ENCODE measurements around the gene MLLT10. TPM values are rescaled to one million over a fixed set of nuclear protein-coding genes. Genes with fewer than 3 reads are reported as not detected.
A peak's percentile ranks its signal among the peaks of the same experiment; 100 is the strongest.
"Not testable (repeated sequence)": the region's sequence is repeated elsewhere in the genome, so short reads cannot be mapped to it uniquely, and the experiment has no call there.

MLLT10 gene
- total RNA-seq, 1 donor from 2014 or later: 46.8 TPM

DNA sequence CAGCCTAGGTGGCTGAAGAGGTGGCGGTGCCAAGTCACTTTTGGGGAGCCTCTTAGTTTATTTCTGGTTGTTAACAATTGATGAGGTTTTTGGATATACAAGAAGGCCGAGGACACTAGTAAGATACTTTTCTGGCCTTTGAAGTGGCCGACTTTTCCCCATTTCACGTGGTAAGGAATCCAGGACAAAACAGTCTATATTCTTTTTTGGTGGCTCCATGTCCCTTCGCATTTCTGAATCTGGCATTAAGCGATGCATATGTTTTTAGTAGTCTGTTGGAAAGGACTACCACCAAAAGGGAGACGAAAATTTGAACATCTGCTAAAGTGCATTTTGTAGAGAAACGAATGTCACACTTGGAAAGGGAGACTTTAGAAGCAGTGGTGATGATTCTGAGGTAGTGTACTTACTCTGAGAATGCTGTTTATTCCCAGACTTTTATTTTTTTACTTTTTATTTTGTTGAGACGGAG, 1.5 kb downstream of the MLLT10 start:
- Mint-ChIP-seq H3K4me1 (ENCODE audit: unreplicated experiment) (peaks cover 10% of the 10 kb centered on the region), H3K4me3 (peak overlapping the region; percentile 82), H3K36me3 (peaks cover 8% of the 10 kb centered on the region), H3K9me3 (no peaks in the 10 kb centered on the region), H3K27me3 (peaks cover 2% of the 10 kb centered on the region), H3K27ac (peak overlapping the region; percentile 86)
- TF ChIP-seq, protein P1, sequence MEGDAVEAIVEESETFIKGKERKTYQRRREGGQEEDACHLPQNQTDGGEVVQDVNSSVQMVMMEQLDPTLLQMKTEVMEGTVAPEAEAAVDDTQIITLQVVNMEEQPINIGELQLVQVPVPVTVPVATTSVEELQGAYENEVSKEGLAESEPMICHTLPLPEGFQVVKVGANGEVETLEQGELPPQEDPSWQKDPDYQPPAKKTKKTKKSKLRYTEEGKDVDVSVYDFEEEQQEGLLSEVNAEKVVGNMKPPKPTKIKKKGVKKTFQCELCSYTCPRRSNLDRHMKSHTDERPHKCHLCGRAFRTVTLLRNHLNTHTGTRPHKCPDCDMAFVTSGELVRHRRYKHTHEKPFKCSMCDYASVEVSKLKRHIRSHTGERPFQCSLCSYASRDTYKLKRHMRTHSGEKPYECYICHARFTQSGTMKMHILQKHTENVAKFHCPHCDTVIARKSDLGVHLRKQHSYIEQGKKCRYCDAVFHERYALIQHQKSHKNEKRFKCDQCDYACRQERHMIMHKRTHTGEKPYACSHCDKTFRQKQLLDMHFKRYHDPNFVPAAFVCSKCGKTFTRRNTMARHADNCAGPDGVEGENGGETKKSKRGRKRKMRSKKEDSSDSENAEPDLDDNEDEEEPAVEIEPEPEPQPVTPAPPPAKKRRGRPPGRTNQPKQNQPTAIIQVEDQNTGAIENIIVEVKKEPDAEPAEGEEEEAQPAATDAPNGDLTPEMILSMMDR (conservative IDR thresholded peaks at IDR 0.05): no peak
- no peak for DNase-seq (ENCODE audit: extremely low spot score, unreplicated experiment)

DNA sequence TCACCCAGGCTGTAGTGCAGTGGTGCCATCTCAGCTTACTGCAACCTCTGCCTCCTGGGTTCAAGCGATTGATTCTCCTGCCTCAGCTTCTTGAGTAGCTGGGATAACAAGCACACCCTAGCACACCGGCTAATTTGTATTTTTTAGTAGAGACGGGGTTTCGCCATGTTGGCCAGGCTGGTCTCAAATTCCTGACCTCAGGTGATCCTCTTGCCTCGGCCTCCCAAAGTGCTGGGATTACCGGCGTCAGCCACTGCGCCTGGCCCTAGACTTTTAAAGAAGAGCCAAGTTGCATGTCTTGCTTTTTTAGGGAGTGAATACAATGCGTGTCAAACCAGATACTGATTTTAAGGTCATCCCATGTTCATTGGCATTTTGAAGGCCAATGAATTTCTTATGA, 1.9 kb downstream of the MLLT10 start:
- Mint-ChIP-seq H3K27ac (peak overlapping the region; percentile 86), H3K4me3 (peak overlapping the region; percentile 82)
- not testable (repeated sequence) for DNase-seq (ENCODE audit: extremely low spot score, unreplicated experiment); H3K27me3 Mint-ChIP-seq; H3K9me3 Mint-ChIP-seq; H3K4me1 Mint-ChIP-seq (ENCODE audit: unreplicated experiment); H3K36me3 Mint-ChIP-seq

DNA sequence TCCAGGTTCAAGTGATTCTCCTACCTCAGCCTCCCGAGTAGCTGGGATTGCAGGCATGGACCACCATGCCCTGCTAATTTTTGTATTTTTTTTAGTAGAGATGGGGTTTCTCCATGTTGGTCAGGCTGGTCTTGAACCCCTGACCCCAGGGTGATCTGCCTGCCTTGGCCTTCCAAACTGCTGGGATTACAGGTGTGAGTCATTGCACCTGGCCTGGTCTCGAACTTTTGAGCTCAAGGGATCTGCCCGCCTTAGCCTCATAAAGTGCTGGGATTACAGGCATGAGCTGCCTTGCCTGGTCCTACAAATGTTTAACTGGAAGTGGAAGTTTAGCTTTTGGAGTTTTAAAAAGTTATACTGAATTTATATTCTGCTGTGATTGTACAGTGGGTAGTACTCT, 2.8 kb downstream of the MLLT10 start:
- no peaks in the 10 kb centered on the region for H3K9me3 Mint-ChIP-seq
- no peaks in the 10 kb centered on the region for H3K27me3 Mint-ChIP-seq
- peak overlapping the region; percentile 29 for H3K4me3 Mint-ChIP-seq
- TF ChIP-seq, protein P1 (conservative IDR thresholded peaks at IDR 0.05): no peak
- peaks cover 14% of the 10 kb centered on the region for H3K36me3 Mint-ChIP-seq
- DNase-seq (ENCODE audit: extremely low spot score, unreplicated experiment): no peak
- peak overlapping the region; percentile 19 for H3K27ac Mint-ChIP-seq
- peaks cover 10% of the 10 kb centered on the region for H3K4me1 Mint-ChIP-seq (ENCODE audit: unreplicated experiment)

DNA sequence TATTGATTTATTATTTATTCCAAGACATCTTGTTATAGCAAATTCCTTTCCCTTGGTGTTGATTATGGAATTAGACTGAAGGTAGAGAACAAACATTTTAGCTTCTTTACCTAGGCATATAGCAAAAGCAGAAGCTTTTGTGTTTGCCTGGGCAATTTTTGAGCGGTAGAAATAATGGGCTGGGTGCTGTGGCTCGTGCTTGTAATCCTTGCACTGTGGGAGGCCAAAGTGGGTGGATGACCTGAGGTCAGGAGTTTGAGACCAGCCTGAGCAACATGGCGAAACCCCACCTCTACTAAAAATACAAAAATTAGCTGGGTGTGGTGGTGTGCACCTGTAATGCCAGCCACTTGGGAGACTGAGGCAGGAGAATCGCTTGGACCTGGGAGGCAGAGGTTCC, 6.7 kb downstream of the MLLT10 start:
- not testable (repeated sequence) for H3K4me1 Mint-ChIP-seq (ENCODE audit: unreplicated experiment); H3K4me3 Mint-ChIP-seq; H3K27ac Mint-ChIP-seq; H3K9me3 Mint-ChIP-seq; H3K27me3 Mint-ChIP-seq; DNase-seq (ENCODE audit: extremely low spot score, unreplicated experiment)
- peaks cover 36% of the 10 kb centered on the region for H3K36me3 Mint-ChIP-seq

DNA sequence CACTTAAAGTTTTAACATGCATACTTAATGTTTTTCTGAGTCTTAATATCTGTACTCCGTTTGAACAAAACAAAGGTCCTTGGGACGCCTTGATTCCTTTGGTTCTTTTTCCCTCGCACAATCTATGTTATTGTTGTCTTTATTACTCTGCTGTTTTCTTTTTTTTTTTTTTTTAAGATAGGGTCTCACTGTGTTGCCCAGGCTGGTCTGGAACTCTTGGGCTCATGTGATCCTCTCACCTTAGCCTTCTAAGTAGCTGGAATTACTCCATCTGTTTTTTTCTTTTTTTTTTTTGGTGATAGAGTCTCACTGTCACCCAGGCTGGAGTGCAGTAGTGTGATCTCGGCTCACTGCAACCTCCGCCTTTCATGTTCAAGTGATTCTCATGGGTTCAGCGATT, 13.2 kb downstream of the MLLT10 start:
- no peak overlapping the region for H3K4me3 Mint-ChIP-seq
- DNase-seq (ENCODE audit: extremely low spot score, unreplicated experiment): no peak
- H3K9me3 Mint-ChIP-seq: no peaks in the 10 kb centered on the region
- H3K4me1 Mint-ChIP-seq (ENCODE audit: unreplicated experiment): peaks cover 5% of the 10 kb centered on the region
- H3K36me3 Mint-ChIP-seq: peaks cover 44% of the 10 kb centered on the region
- H3K27ac Mint-ChIP-seq: no peak overlapping the region
- no peaks in the 10 kb centered on the region for H3K27me3 Mint-ChIP-seq
- TF ChIP-seq, protein P1 (conservative IDR thresholded peaks at IDR 0.05): no peak

DNA sequence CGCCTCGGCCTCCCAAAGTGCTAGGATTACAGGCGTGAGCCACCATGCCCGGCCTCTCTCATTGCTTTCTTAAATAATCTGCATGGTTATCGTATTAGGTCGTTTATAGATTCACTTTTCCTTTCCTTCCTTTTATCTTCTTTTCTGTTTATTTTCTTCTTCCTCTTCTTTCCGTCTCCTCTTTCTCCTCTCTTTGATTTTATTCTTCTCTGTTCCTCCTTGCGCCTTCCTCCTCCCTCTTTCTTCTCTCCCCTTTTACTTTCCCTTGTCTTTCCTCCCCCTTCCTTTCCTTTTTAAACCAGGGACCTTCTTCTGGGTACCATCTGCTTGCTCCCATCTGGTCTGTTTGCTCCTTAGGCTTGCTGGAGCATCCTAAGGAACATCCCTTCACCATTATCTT, 18.6 kb downstream of the MLLT10 start:
- Mint-ChIP-seq H3K27me3 (no peaks in the 10 kb centered on the region), H3K4me3 (no peak overlapping the region), H3K27ac (no peak overlapping the region), H3K4me1 (ENCODE audit: unreplicated experiment) (peaks cover 5% of the 10 kb centered on the region), H3K9me3 (no peaks in the 10 kb centered on the region), H3K36me3 (peaks cover 46% of the 10 kb centered on the region)
- DNase-seq (ENCODE audit: extremely low spot score, unreplicated experiment): no peak
- TF ChIP-seq, protein P1 (conservative IDR thresholded peaks at IDR 0.05): no peak

DNA sequence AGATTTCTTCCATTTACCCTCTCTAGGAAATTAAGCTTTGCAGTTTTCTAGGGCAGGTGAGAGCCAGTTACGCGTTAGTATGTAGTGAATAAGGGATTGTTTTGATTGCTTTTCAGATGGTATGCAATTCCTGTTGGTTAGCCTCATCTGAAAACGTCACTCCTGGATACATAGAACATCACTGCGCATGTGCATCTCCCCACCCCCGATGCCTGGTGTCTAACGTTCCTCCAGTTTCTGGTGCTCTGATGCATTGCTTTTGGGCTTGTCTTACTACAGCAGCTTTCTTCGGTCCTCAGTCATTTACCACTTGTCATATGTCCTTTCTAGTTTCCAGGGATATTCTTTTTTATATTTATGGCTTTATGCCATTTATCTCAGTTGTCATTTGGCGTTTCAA, 22.5 kb downstream of the MLLT10 start:
- DNase-seq (ENCODE audit: extremely low spot score, unreplicated experiment): peak; percentile 22
- no peak overlapping the region for H3K27ac Mint-ChIP-seq
- H3K27me3 Mint-ChIP-seq: no peaks in the 10 kb centered on the region
- no peak overlapping the region for H3K4me3 Mint-ChIP-seq
- H3K36me3 Mint-ChIP-seq: peaks cover 51% of the 10 kb centered on the region
- TF ChIP-seq, protein P1 (conservative IDR thresholded peaks at IDR 0.05): no peak
- no peaks in the 10 kb centered on the region for H3K4me1 Mint-ChIP-seq (ENCODE audit: unreplicated experiment)
- no peaks in the 10 kb centered on the region for H3K9me3 Mint-ChIP-seq

DNA sequence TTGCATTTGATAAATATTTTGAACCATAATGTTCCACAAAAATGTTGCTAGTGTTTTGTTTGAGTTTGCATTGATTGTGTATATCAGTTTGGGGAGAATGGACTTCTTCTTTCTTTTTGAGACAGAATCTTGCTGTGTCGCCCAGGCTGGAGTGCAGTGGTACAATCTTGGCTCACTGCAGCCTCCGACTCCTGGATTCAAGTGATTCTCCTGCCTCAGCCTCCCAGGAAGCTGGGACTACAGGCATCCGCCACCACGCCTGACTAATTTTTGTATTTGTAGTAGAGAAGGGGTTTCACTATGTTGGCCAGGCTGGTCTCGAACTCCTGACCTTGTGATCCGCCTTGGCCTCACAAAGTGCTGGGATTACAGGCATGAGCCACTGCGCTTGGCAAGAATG, 25.0 kb downstream of the MLLT10 start:
- H3K36me3 Mint-ChIP-seq: peaks cover 43% of the 10 kb centered on the region

More for the DNA sequence above, 25.0 kb downstream of the MLLT10 start:
- DNase-seq (ENCODE audit: extremely low spot score, unreplicated experiment); H3K27ac Mint-ChIP-seq; H3K27me3 Mint-ChIP-seq; H3K4me1 Mint-ChIP-seq (ENCODE audit: unreplicated experiment); H3K4me3 Mint-ChIP-seq; H3K9me3 Mint-ChIP-seq: not testable (repeated sequence)
